Measurements from ENCODE around the gene ATXN7L1.

The ATXN7L1 gene

DNA sequence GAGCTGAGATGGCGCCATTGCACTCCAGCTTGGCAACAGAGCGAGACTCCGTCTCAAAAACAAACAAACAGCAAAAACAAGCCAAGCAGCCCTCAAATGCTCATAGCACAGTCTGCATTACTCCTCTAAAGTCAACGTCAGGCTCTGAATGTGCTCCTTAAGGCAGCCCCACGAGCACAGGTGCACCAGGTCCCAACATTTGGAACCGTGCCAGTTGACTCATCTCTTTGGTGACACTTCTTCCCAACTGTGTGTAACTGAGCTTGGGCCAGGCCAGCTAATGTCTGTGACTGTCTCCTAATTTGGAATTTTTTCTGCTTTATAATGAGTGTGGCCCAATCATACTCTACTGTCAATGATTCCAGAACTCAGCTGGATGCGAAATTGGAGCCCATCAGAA, 228.8 kb downstream of the ATXN7L1 start:
- no peak for DNase-seq (ENCODE audit: low read depth)

DNA sequence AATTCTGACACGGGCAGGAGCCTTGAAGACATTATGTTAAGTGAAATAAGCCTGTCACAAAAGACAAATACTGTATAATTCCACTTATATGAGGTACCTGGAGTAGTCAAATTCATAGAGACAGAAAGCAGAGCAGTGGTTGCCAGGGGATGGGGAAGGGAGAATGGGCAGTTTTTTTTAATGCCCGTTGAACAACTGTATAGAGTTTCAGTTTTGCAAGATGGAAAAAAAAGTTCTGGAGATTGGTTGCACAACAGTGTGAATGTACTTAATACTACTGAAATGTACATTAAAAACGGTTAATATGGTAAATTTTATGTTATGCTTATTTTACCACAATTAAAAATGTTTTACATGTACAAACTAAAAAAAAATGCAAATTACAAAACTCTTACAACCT, 231.5 kb downstream of the ATXN7L1 start:
- no peak for DNase-seq (ENCODE audit: low read depth)

DNA sequence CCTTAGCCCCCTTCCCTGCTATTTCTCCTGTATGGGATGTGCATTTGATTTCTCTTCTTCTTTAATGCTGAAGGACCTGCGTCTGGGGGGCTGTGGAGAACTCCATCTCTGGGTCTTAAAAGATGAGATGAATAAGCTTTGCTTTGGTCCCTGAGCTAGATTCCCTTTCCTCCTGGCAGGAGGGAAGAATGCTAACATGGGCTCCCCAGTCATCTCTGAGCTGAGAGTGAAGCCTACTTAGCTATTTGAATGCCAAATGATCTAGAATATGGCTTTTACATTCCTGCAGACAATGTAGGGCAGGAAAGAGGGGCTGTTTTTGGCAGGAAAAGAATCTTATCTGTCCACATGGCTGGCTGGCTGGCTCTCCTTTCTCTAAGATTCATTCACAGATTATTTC, 232.5 kb downstream of the ATXN7L1 start:
- DNase-seq (ENCODE audit: low read depth) = no peak

DNA sequence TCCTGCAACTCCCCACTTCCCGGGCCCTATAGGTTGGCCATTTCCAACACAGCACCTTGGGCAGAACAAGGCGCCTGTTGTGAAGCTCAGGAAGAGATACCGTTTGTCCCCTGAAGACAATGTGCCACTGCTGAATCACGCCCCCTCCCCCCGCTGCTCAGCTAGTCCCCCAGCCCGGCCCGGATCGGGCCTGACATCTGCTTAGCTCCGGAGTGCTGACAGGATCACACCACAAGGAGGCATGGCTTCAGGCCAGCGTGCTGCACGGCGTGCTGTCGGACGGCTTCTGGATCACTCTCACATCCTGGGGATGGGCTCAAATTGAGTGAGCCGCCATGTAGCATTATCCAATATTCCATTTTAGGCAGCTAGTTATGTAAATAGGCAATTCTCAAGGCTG, 233.0 kb downstream of the ATXN7L1 start:
- no peak for DNase-seq (ENCODE audit: low read depth)

DNA sequence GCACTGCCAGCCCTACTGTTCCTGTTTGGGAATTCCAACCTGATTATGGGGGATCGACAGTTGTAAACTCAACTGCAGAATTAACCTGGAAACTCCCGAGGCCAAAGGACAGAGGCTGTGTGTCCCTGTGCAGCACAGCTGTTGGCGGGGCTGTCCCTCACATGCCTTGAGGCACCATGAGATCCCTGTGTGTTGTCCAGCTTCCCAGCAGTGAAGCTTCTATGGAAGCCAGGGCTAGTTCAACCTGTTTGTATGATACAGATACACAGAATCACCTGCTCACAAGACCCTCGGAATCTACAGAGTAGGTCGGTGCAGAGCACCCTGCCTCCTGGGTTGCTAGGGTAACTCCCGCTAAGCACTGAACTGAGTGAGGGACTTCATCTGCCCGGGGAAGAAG, 234.1 kb downstream of the ATXN7L1 start:
- no peak for DNase-seq (ENCODE audit: low read depth)

DNA sequence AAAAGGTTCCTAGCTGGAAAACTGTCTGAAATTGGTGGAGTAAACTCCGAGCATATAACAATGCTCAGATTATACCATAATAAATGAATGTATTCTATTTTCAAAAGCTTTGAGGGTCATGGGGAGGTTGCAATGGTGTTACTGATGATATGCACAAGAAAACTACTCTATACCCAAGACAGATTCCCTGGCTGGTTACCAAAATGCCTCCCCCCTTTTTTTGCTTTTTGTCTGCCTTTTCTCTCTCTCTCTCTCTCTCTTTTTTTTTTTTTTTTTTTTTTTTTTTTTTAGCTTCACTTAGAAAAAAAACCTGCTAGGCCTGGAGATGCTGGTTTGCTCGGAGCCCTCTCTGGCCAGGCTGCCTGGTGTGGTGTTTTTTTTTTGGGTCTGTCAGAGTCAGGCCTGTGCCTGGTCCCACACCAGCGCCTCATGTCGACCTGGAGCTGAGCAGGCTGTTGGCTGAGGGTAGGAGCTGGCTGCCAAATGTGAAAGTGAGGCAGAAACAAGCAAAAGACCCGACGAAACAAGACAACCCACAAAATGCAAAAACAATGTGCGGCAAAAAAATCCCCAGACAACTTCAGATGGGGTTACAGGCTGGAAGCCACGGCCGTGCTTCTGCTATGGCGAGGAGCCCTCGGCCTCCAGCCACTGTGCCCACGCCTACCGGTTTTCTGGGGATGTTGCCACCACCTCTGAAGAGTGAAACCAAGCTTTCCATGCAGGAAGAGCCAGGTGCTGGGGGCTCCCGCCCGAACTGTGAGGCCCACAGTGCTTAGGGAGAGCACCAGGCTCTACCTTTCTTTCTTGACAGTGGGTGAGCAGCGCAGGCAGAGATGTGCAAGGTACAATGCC, 235.2 kb downstream of the ATXN7L1 start:
- no peak for DNase-seq (ENCODE audit: low read depth)

DNA sequence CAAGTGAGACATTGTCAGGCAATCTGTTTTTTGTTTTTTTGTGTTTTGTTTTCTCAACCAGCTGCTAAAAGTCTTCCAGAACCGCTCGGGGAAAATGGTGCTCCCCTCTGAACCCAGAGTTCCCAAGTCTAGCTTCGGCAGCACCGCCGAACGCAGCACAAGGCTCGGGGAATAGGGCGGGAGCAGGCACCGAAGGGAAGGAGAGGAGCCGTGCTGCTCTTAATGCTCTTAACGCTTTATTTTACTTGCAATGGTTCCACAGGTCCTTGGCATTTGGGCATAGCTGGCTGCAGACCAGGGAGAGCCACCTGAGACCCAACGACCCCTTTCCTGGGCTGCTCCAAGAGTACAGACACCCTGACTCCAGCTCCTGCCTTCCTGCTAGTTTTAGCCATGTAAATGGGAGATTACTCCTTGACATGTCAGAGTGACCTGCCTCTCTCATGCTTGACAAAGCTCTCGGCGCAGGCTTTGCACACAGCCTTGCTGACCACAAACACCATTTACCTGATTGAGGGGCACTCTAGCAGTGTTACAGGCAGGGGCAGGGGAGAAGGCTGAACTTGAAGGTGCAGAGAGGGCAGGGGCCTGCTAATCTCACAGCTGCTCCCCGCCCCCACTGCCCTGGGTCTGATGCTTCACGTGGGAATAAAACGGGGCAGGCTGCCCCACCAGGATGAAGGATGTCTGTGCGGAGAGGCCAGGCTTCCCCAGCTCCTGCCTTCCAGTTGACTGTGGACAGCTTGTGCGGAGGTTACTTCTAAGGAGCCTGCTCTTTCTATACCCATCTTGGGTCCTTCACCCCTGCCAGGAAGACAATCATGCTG, 236.5 kb downstream of the ATXN7L1 start:
- no peak for DNase-seq (ENCODE audit: low read depth)

DNA sequence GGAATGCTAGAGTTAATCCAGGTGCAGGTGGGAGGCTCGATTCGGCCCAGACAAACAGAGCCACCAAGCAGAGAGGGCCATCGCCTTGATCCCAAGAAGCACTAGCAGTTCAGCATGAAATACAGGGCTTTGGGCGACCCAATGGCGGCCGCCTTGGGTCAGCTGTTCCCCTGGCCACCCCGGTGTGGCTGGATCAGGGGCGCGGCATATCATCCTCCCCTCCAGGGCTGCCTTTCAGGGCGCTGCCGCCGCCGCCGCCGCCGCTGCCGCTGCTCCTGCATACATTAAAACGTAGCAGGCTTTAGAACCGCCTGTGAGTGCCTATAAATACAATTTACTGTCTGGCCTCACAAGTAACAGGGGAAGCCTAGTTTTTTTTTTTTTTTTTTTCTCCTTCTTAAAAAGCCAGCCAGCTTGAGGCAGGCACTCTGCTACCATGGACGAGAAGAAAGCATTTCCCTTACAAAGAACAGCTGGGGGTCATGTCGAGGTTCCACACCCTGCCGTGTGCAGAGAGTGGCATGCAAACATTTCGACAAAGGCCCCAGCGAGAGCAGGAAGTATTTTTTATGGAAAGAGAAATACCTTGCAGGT, 237.4 kb downstream of the ATXN7L1 start:
- DNase-seq (ENCODE audit: low read depth) = no peak

DNA sequence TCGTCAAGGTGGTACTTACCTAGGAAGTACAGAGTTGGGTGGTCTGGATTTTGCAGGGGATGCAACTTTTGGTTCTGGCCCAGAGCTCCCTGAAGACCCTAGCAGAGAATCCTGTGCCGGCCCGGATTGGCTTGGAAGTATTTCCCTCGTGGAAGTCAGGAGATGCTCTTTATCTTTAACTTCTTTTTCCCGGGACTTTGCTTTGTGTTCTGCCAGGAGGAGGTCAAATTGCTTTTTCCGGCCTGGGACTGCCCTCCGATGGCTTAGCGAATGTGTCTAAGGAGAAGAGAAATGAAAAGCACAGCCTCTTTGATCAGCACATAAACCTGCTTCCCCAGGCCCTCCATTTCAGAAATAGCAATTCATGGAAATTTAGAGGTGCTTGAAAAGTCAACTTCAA, 238.1 kb downstream of the ATXN7L1 start:
- no peak for DNase-seq (ENCODE audit: low read depth)

DNA sequence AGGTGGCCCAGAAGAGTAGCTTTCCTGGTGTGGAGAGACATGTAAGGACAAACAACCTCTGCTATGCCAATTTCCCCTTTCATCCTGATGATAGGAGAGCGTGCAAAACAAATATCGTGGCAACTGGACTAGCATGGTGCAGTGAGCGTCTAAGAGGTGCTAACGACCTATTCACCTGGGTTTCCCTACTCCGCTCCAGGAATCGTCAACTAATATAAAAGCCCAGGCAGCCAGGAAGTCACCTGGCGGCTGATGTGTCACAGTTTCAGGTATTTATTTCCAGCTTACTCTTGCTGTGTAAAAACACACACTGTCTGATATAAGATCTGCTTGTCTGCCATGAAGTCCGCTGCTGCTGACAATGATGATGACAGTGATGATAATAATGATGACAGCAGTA, 238.6 kb downstream of the ATXN7L1 start:
- no peak for DNase-seq (ENCODE audit: low read depth)

DNA sequence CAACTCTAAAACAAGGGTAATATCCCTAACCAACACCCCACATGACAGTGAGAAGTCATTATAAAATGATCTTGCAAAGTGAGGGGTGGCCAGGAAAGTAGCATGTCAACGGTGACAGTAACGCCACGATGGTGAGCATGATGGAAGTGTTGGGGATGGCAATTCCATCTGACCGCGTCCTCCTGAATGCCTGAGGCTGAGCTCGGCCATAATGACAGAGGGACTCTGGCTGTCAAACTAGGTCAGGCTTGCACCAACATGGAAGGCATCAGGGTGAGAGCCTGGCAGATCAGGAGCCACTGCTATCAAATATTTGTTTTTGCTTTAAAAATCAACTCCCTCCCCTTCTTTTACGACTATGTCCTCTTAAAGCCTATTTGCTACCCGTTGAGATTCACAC, 239.4 kb downstream of the ATXN7L1 start:
- DNase-seq (ENCODE audit: low read depth) = no peak

DNA sequence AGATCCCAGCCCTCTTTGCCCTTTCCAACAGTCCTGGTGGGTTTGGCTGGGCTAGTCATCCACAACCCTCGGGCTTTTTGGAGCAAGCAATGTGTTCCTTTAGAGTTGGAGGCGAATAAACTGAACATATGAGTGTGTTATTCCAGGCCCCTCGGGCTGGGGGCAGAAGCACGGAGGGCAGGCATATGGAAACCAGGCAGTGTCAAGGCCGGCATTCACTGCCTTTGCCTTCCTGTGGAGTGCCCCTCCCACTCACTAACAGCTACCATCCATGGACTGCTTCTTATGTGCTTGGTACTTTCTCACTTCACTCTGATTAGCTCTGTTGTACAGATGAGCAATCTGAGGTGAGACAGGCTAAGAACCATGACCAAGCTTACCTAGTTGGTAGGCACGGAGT, 241.2 kb downstream of the ATXN7L1 start:
- no peak for DNase-seq (ENCODE audit: low read depth)

DNA sequence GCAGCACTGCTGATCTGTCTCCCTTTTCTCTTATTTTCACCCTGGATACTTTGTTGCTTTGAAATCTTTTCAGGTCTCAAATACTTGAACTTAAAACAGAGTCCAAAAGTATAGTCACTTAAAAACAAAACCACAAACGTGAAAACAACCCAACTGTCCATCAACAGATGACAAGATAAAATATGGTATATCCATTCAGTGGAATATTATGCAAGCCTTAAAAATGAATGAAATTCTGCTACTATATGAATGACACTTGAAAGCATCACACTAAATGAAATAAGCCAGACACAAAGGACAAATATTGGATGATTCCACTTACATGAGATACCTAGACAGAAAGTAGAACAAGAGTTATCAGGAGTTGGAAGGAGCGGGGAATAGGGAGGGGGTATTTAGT, 250.4 kb downstream of the ATXN7L1 start:
- no peak for DNase-seq (ENCODE audit: low read depth)

DNA sequence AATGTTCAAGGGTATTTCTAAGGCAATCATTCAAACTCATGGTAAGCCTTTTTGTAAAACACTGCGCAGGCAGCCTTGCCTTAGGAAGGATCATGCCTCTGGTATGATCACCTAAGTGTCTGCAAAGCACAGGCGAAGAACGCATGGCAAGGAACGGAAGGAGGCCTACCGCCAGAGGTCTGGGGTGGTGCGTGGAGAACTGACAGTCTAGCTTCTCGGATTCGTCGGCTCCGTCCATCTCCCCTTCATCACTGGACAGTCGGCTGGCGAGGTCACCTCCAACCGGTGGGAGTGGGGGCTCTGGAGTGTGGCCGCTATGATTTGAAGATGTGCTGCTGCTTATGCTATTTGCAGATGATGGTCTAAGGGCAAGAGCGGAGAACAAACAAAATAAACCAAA, 252.5 kb downstream of the ATXN7L1 start:
- no peak for DNase-seq (ENCODE audit: low read depth)

DNA sequence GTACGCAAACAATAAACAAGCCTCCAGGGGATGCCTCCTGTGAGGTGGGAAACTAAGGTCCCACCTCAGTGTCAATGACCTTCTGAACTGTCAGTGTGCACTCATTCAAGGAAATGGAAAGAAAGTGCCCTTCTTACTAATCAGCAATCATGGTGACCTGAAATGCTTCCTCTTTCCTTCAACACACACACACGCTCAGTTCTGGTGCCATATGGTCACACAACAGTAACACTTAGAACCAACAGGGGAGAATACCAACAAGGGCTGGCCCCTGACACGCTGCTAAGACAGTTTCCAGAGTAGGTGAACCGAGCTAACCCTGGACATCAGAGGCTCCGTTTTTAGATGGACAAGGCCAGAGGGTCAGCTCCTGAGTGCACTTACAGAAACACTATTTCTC, 253.0 kb downstream of the ATXN7L1 start:
- no peak for DNase-seq (ENCODE audit: low read depth)

DNA sequence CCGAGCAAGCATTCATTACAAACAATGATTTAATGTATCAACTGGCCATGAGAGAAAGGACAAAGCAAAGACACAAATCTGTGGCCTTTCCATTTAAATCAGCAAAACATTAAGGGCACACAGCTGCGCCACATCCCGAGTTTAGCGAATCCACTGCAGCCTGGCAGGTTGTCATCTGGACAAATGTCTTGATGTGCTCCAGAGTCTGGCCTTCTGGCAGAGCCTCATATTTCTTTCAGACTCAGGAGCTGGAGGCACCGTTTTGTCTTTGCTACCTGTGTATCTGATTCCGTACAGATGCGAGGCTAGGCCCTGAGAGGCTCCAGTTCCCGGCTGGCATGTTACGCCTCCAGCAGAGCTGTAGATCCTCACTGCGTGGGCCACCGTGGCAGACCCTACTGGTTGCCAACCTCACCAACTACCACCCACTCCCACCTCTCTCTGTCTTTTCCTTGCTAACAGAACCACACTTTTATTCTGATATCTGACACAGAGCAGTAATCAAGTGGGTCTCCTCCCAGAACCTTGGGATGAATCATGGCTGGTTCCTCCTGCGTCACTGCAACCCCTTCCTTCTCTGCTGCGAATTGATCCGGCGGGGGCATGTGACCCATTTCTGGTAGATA, 254.2 kb downstream of the ATXN7L1 start:
- DNase-seq (ENCODE audit: low read depth) = no peak

DNA sequence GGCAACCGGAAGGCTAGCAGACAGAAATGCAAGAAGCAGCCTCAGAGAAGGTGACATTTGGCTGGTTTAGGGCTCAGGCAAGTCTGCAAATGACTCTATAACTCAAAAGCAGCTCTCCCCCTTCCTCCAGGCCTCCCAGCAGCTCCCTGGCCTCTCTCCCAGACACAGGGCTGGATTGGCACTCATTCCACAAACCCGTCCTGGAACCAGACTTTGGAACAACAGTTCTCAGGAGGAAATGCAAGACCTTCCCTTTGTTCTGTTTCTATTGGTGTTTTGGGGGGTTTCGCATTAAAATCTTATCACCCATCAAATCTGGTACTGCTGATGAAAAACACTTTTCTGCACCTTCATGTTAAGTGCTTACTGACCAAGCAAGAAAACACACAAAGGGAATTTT, 254.8 kb downstream of the ATXN7L1 start:
- no peak for DNase-seq (ENCODE audit: low read depth)

DNA sequence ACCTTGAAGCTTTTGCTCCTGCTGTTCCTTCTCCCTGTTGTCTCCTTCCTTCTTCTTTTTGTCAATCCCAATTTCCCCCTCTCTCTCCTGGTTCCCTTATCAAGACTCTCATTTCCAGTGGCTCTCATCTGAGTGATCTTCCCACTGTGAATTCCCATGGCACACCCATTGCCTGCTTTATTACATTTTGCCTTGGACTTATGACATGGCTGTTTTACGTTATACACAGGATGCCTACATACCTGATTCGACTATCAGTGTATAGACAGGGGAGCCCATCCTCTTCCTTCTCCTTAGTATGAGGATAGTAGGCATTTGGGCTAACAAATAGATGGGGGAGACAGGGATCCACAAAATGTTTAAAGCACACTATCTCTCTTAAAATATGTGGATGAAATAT, 255.2 kb downstream of the ATXN7L1 start:
- DNase-seq (ENCODE audit: low read depth) = no peak

DNA sequence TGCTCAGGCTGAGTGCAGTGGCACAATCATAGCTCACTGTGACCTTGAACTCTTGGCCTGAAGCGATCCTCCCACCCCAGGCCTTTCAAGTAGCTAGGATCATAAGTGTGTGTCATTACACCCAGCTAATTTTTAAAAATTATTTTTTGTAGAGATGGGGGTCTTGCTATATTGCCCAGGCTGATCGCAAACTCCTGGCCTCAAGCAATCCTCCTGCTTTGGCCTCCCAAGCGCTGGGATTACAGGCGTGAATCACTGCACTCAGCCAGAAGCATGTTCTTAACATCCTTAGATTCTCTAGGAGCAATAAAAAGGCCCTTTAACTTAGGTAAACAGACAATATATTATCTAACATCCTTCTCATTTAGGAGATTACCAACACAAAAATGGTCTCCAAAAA, 256.8 kb downstream of the ATXN7L1 start:
- no peak for DNase-seq (ENCODE audit: low read depth)

DNA sequence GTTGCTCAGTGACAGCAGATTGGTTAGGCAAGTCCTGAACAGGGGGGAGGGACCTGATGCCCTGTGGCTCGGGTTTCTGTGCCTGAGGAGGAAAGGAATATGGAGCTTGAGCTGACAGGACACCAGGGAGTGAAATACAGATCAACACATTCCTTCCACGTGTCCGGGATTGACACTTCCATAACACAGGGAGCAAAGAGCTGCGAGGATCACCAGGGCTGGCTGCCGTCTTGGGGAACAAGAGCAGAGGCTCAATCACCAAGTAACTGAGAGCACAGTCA, 258.4 kb downstream of the ATXN7L1 start:
- no peak for DNase-seq (ENCODE audit: low read depth)

DNA sequence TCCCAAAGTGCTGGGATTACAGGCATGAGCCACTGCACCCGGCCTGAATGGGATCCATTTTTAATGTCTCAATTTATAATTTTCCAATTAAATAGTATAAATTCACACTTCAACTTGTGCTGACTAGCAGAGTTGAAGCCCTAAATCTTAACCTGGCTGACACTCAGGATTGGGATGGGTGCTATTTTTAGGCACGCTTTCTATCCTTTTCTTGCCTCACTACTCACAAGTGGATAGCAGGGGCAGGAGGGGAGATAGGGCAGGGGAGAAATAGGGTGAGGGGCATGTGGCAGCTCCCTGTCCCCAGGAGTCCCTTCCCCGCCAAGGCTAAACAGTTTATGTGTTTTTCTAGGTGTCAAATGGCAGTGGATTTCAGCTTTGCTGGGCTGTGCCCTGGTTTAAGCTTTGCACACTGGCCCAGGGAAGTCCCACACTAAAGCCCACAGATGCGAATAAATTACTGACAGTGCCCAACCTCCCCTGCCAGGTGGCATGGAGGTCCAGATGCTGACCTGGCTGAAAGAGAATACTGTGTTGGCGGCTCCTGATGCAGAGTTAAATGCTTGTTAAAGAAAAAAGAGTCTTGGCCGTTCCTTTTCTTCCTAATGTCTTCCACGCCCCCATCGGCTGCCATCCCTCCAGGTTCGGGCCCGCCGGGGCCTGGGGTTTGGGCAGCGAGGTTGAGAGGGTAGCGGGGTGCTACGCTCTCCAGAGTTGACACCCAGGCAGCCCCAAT, 259.0 kb downstream of the ATXN7L1 start:
- no peak for DNase-seq (ENCODE audit: low read depth)

DNA sequence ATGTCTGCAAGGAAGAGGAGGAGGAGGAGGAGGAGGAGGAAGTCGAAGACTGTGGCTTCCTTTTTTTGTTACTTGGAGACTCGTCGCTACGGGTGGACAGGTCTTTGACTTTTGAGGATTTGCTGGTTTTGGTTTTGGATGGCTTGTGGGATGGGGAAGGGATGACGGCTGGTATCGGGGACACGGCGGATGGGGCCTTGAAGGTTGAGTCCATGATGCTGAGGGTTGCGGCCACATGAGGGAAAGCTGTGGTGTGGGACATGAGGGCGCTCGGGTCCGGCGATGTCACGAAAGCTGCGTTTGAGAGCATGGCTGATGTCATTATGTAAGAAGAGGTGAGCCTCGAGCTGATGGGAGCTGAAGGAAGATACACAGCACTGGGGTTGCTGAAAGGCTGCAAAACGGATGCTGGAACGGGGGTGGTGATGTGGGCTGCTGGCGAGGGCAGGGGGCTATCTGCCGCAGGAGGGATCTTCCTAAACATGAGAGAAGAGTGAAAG, 262.0 kb downstream of the ATXN7L1 start:
- DNase-seq (ENCODE audit: low read depth) = no peak
